ENCODE results near the gene RUNX3. TPM values are rescaled to one million over a fixed set of nuclear protein-coding genes. Genes with fewer than 3 reads are reported as not detected.

Gene RUNX3
- total RNA-seq, 1 experiment from 2014 or later: 0.28 TPM

DNA sequence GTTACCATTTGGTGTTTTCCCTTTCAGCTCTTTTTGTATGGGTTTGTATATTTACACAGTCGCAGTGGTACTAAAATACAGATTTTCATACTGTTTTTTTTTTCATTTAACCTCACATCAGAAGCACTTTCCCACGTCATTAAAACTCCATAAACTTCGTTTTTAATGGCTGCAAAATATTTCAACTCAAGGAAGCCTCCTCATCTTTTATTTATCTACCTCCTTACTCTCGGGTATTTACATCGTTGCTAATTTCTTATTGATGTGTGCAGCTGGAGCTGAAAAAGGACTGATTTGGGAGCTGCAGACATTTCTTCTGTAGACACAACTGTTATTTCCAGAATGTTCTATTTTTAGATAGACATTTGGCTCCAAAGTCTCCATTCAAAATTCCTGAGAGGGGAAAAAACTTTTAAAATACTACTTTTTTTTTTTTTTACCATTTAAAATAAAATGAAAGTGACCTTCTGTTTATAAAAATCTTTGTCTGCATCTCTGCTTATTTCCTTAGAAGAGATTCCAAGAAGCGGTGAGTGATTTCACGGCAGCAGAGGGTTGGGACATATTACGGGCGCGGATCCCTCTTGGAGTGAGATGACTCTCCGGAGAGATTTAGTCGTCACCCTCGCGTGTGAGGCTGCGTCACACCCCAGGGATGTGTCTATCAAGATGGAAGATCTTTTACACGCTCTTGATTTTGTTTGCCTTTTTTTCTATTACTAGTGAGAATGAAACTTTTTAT is 10.1 kb downstream of the RUNX3 start:
- H3K4me1 Mint-ChIP-seq (ENCODE audit: low read depth, unreplicated experiment): no peaks in the 10 kb centered on the region
- BruUV-seq (replicated peaks): no TSS peak
- H3K27ac Mint-ChIP-seq (ENCODE audit: unreplicated experiment): no peak overlapping the region
- intact Hi-C loops (cut with micrococcal nuclease; ENCODE audit: unreplicated experiment): no loop called here
- no peak overlapping the region for H3K4me3 Mint-ChIP-seq (ENCODE audit: low read depth, unreplicated experiment)
- H3K36me3 Mint-ChIP-seq (ENCODE audit: insufficient read depth, unreplicated experiment): no peaks in the 10 kb centered on the region
- TF ChIP-seq, protein P1, sequence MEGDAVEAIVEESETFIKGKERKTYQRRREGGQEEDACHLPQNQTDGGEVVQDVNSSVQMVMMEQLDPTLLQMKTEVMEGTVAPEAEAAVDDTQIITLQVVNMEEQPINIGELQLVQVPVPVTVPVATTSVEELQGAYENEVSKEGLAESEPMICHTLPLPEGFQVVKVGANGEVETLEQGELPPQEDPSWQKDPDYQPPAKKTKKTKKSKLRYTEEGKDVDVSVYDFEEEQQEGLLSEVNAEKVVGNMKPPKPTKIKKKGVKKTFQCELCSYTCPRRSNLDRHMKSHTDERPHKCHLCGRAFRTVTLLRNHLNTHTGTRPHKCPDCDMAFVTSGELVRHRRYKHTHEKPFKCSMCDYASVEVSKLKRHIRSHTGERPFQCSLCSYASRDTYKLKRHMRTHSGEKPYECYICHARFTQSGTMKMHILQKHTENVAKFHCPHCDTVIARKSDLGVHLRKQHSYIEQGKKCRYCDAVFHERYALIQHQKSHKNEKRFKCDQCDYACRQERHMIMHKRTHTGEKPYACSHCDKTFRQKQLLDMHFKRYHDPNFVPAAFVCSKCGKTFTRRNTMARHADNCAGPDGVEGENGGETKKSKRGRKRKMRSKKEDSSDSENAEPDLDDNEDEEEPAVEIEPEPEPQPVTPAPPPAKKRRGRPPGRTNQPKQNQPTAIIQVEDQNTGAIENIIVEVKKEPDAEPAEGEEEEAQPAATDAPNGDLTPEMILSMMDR (IDR thresholded peaks at IDR 0.05; ENCODE audit: unreplicated experiment): no peak
- no peak for DNase-seq
- H3K27me3 Mint-ChIP-seq (ENCODE audit: unreplicated experiment): peaks cover 59% of the 10 kb centered on the region
- CTCF ChIA-PET: interaction anchor here (0.7 kb wide), 1 partner anchor 278 kb away, joined by 5 read pairs; no protein-coding TSS in a partner anchor
- no peaks in the 10 kb centered on the region for H3K9me3 Mint-ChIP-seq (ENCODE audit: low read depth, unreplicated experiment)

DNA sequence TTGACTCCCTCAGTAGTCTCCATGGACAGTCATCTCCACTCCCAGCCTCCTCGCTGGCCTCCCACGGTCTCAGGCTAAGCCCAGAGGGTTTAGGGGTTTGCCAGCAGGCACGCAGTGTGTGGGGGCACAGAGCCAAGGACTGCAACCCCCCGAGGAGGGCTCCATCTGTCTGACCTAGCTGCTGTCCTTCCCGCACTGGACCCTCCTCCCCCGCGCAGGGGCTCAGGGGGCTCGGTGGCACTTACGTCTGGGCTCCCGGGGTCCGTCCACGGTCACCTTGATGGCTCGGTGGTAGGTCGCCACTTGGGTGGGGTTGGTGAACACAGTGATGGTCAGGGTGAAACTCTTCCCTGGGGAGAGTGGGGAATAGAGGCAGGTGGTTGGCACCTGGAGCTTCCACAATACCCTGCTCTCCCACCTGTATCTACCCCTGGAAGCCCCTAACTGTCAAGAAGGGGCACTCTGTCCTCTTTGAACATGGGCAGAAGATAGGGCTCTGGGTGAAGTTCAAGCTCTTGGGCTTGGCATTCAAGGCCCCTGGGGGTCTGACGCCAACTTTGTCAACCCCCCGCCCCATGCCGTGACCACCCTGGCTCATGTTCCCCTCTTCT is 11.0 kb downstream of the RUNX3 start:
- H3K27me3 Mint-ChIP-seq (ENCODE audit: unreplicated experiment): peaks cover 61% of the 10 kb centered on the region
- CTCF ChIA-PET: interaction anchor here (0.6 kb wide), 1 partner anchor 273 kb away, joined by 6 read pairs; no protein-coding TSS in a partner anchor
- no peak overlapping the region for H3K27ac Mint-ChIP-seq (ENCODE audit: unreplicated experiment)
- H3K4me1 Mint-ChIP-seq (ENCODE audit: low read depth, unreplicated experiment): no peaks in the 10 kb centered on the region
- no peak overlapping the region for H3K4me3 Mint-ChIP-seq (ENCODE audit: low read depth, unreplicated experiment)
- TF ChIP-seq, protein P1 (IDR thresholded peaks at IDR 0.05; ENCODE audit: unreplicated experiment): no peak
- H3K9me3 Mint-ChIP-seq (ENCODE audit: low read depth, unreplicated experiment): no peaks in the 10 kb centered on the region
- DNase-seq: no peak
- intact Hi-C loops (cut with micrococcal nuclease; ENCODE audit: unreplicated experiment): no loop called here
- H3K36me3 Mint-ChIP-seq (ENCODE audit: insufficient read depth, unreplicated experiment): no peaks in the 10 kb centered on the region
- BruUV-seq (replicated peaks): no TSS peak

DNA sequence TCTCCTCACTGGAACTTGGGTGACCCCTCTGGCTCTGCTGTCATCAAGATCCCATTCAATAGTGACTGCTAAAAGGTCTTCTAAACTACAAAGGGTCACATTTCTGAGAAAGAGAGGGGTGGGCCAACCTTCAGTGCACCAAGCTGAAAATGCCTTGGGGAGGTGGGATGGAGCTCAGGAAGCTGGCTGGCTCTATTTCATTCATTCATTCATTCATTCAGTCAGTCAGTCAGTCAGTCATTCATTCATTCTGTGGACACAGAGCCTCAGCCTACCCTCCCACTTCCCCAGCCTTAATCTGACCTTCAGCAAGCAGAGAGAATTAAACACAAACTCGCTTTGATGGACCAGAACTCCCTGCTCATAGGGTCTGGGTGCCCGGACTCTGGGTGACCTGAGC is 11.7 kb downstream of the RUNX3 start:
- H3K4me3 Mint-ChIP-seq (ENCODE audit: low read depth, unreplicated experiment): no peak overlapping the region
- DNase-seq: no peak
- H3K36me3 Mint-ChIP-seq (ENCODE audit: insufficient read depth, unreplicated experiment): no peaks in the 10 kb centered on the region
- peaks cover 57% of the 10 kb centered on the region for H3K27me3 Mint-ChIP-seq (ENCODE audit: unreplicated experiment)
- no peak overlapping the region for H3K27ac Mint-ChIP-seq (ENCODE audit: unreplicated experiment)
- intact Hi-C loops (cut with micrococcal nuclease; ENCODE audit: unreplicated experiment): no loop called here
- no peaks in the 10 kb centered on the region for H3K4me1 Mint-ChIP-seq (ENCODE audit: low read depth, unreplicated experiment)
- CTCF ChIA-PET: no interaction called here
- TF ChIP-seq, protein P1 (IDR thresholded peaks at IDR 0.05; ENCODE audit: unreplicated experiment): no peak
- no peaks in the 10 kb centered on the region for H3K9me3 Mint-ChIP-seq (ENCODE audit: low read depth, unreplicated experiment)
- no TSS peak for BruUV-seq (replicated peaks)

DNA sequence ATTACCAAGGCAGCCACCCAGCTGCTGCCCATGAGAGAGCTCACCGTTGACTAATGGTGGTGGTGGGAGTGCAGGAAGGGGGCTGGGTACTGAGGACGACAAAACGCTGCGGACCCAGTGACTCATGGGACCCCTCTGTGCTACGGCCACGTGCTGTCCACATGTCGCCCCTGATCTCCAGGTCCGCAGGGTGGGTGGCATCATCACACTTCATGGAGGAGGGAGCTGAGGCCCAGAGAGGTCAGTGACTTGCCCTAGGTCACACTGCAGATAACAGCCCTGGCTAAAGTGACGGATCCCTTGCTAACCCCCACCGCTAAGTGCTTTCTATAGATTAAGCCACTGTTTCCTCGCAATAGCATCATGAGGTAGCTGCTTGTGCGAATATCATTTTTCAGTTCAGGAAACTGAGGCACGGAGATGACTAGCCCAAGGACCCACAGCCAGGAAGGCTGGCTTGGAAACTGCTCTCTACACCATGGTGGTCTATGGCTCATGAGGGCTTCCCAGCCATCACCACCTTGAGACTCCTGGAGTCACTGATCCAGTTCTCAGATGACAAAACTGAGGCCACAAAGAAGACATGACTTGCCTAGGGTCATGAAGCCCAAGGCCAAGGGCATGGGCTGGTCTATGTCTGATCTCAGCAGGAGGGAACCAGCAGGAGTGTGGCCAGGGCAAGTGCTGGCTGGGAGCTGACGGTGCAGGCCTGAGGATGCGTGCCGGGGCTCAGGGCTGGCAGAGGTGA is 12.6 kb downstream of the RUNX3 start:
- CTCF ChIA-PET: no interaction called here
- intact Hi-C loops (cut with micrococcal nuclease; ENCODE audit: unreplicated experiment): no loop called here
- TF ChIP-seq, protein P1 (IDR thresholded peaks at IDR 0.05; ENCODE audit: unreplicated experiment): no peak
- no peaks in the 10 kb centered on the region for H3K4me1 Mint-ChIP-seq (ENCODE audit: low read depth, unreplicated experiment)
- H3K36me3 Mint-ChIP-seq (ENCODE audit: insufficient read depth, unreplicated experiment): no peaks in the 10 kb centered on the region
- H3K9me3 Mint-ChIP-seq (ENCODE audit: low read depth, unreplicated experiment): no peaks in the 10 kb centered on the region
- H3K27ac Mint-ChIP-seq (ENCODE audit: unreplicated experiment): no peak overlapping the region
- no peak for DNase-seq
- H3K4me3 Mint-ChIP-seq (ENCODE audit: low read depth, unreplicated experiment): no peak overlapping the region
- BruUV-seq (replicated peaks): no TSS peak
- peaks cover 54% of the 10 kb centered on the region for H3K27me3 Mint-ChIP-seq (ENCODE audit: unreplicated experiment)
